ENCODE results near the gene ASTN2. TPM values are rescaled to one million over a fixed set of nuclear protein-coding genes. Genes with fewer than 3 reads are reported as not detected.

The ASTN2 gene
- polyA plus RNA-seq, 2 donors, result 0.26 to 0.35 TPM

DNA sequence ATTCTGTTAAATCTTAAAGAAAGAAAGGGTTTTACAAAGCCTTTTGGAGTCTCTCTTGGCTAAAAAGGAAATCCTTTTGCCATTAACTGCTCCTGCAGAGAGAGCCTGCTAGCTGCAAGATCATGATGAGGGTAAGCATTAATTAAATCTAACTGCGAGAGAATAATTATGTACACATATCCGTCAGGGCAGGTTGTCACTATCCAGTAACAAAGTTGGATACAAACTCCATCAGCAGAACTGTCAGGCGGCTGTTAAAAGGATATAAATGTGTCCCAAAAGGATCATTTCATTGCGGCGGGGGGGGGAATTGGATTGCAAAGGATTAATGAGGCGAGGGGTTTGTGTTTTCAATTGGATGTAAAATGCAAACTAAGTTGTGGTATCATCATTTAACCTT, 289.3 kb downstream of the ASTN2 start:
- Histone ChIP-seq H3K36me3 (ENCODE audit: control insufficient read depth in 2 of 2, insufficient read depth in 2 of 2, low read length in 1 of 2) (no peaks in the 10 kb centered on the region), H3K27me3 (ENCODE audit: control insufficient read depth in 1 of 2, insufficient read depth in 2 of 2, low read length in 2 of 2) (no peaks in the 10 kb centered on the region), H3K4me1 (ENCODE audit: control insufficient read depth in 2 of 2, insufficient read depth in 2 of 2, low read length in 1 of 2) (no peaks in the 10 kb centered on the region), H3K4me3 (ENCODE audit: low read depth in 1 of 2, low read length in 2 of 2) (no peak overlapping the region), H3K27ac (ENCODE audit: low read depth in 2 of 2, low read length in 1 of 2) (no peak overlapping the region), H3K9me3 (ENCODE audit: control insufficient read depth in 2 of 2, insufficient read depth in 1 of 2, low read depth in 1 of 2, low read length in 1 of 2) (no peaks in the 10 kb centered on the region)
- WGBS, 2 donors, result 50 to 52% methylated on average over 6 of the region's 6 CpGs

- H3K27me3 ChIP-seq (ENCODE audit: control insufficient read depth in 1 of 2, insufficient read depth in 2 of 2, low read length in 2 of 2), result no peaks in the 10 kb centered on the region
- no peaks in the 10 kb centered on the region for H3K9me3 ChIP-seq (ENCODE audit: control insufficient read depth in 2 of 2, insufficient read depth in 1 of 2, low read depth in 1 of 2, low read length in 1 of 2)
- 75 to 83% methylated on average over 7 of the region's 7 CpGs for WGBS, 2 donors
- no peaks in the 10 kb centered on the region for H3K36me3 ChIP-seq (ENCODE audit: control insufficient read depth in 2 of 2, insufficient read depth in 2 of 2, low read length in 1 of 2)
- H3K4me3 ChIP-seq (ENCODE audit: low read depth in 1 of 2, low read length in 2 of 2), result no peak overlapping the region
- H3K27ac ChIP-seq (ENCODE audit: low read depth in 2 of 2, low read length in 1 of 2), result no peak overlapping the region
- no peaks in the 10 kb centered on the region for H3K4me1 ChIP-seq (ENCODE audit: control insufficient read depth in 2 of 2, insufficient read depth in 2 of 2, low read length in 1 of 2)
Measured at GRCh38 chr9:117123729-117124128, 291.1 kb downstream of the ASTN2 start.

DNA sequence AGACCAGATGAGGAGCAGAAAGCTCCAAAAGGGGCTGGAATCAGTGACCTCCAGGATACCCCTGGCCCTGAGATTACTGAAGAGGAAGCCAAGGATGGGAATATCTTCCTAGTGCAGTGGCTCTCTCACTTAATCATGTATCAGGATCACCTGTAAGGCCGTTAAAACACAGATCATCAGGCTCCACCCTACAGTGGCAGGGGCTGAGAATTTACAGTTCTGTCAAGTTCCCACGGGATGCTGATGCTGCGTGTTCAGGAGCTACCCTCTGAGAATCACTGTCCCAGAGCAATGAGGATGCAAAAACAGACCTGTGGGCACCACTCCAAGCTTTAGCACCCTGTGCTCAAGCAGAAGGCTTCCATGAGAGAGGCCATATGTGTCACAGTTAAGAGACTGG, 291.9 kb downstream of the ASTN2 start:
- WGBS, 2 donors, result 70 to 75% methylated on average over 3 of the region's 3 CpGs
- H3K27ac ChIP-seq (ENCODE audit: low read depth in 2 of 2, low read length in 1 of 2), result no peak overlapping the region
- no peaks in the 10 kb centered on the region for H3K9me3 ChIP-seq (ENCODE audit: control insufficient read depth in 2 of 2, insufficient read depth in 1 of 2, low read depth in 1 of 2, low read length in 1 of 2)
- H3K27me3 ChIP-seq (ENCODE audit: control insufficient read depth in 1 of 2, insufficient read depth in 2 of 2, low read length in 2 of 2), result no peaks in the 10 kb centered on the region
- H3K4me3 ChIP-seq (ENCODE audit: low read depth in 1 of 2, low read length in 2 of 2), result no peak overlapping the region
- no peaks in the 10 kb centered on the region for H3K36me3 ChIP-seq (ENCODE audit: control insufficient read depth in 2 of 2, insufficient read depth in 2 of 2, low read length in 1 of 2)
- no peaks in the 10 kb centered on the region for H3K4me1 ChIP-seq (ENCODE audit: control insufficient read depth in 2 of 2, insufficient read depth in 2 of 2, low read length in 1 of 2)

DNA sequence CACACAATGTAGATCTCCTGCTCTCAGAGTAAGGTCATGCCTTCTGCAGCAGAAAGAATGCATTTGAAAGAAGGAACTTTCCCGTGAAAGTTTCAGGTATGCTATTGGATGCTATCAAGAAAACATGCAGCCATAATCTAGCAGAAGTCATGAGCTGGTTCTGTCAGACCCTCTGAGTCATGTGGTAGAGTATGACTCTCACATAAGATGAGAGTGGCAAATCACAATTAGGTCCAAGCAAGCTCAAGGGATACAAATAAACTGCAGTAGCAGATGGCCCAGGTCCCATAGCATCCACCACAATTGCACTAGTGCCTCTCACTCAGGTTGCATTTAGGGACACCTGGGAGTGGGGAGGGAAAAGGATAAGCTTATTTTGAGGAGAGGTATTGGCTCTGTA, 292.8 kb downstream of the ASTN2 start:
- no peaks in the 10 kb centered on the region for H3K36me3 ChIP-seq (ENCODE audit: control insufficient read depth in 2 of 2, insufficient read depth in 2 of 2, low read length in 1 of 2)
- H3K4me1 ChIP-seq (ENCODE audit: control insufficient read depth in 2 of 2, insufficient read depth in 2 of 2, low read length in 1 of 2), result no peaks in the 10 kb centered on the region
- no peak overlapping the region for H3K4me3 ChIP-seq (ENCODE audit: low read depth in 1 of 2, low read length in 2 of 2)
- H3K27me3 ChIP-seq (ENCODE audit: control insufficient read depth in 1 of 2, insufficient read depth in 2 of 2, low read length in 2 of 2), result no peaks in the 10 kb centered on the region
- no peaks in the 10 kb centered on the region for H3K9me3 ChIP-seq (ENCODE audit: control insufficient read depth in 2 of 2, insufficient read depth in 1 of 2, low read depth in 1 of 2, low read length in 1 of 2)
- H3K27ac ChIP-seq (ENCODE audit: low read depth in 2 of 2, low read length in 1 of 2), result no peak overlapping the region
- WGBS, 2 donors, result 90 to 97% methylated on average over 1 of the region's 1 CpG

DNA sequence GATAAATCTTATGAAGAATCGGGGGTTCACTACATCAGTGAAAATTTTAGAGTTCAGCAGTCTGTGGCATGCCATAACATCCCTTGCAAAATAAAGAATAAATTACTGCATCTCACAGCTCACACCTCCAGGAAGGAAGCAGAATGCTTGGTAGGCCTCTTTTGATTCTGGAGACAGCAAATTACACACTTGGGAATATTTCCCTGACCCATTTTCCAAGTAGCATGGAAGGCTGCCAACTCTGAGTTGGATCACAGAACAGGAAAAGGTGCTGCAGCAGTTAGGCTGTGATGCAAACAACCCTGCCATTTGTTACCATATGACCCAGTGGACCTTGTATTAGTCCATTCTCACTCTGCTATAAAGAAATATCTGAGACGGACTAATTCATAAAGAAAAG, 293.5 kb downstream of the ASTN2 start:
- H3K4me3 ChIP-seq (ENCODE audit: low read depth in 1 of 2, low read length in 2 of 2), result no peak overlapping the region
- H3K27me3 ChIP-seq (ENCODE audit: control insufficient read depth in 1 of 2, insufficient read depth in 2 of 2, low read length in 2 of 2), result no peaks in the 10 kb centered on the region
- no peaks in the 10 kb centered on the region for H3K36me3 ChIP-seq (ENCODE audit: control insufficient read depth in 2 of 2, insufficient read depth in 2 of 2, low read length in 1 of 2)
- H3K4me1 ChIP-seq (ENCODE audit: control insufficient read depth in 2 of 2, insufficient read depth in 2 of 2, low read length in 1 of 2), result no peaks in the 10 kb centered on the region
- H3K9me3 ChIP-seq (ENCODE audit: control insufficient read depth in 2 of 2, insufficient read depth in 1 of 2, low read depth in 1 of 2, low read length in 1 of 2), result no peaks in the 10 kb centered on the region
- no peak overlapping the region for H3K27ac ChIP-seq (ENCODE audit: low read depth in 2 of 2, low read length in 1 of 2)
- WGBS, 2 donors, result 79 to 80% methylated on average over 2 of the region's 2 CpGs

DNA sequence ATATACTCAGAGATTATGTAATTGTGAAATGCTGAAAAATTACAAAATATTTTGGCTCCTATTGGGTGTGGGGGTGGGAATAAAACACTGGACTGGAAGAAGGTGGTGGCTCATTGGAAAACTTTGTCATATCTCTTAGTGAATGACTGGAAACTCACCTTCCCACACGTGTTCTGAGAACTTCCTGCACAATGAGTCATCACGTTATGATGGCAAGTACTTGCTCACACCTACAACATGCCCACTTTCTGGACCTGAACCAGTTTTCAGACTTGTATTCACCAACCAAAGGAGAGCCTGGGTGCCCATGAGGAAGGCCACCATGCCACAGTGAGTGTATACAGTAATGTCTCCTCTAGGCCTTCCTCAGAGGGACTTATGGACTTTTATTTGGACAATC, 294.8 kb downstream of the ASTN2 start:
- Histone ChIP-seq H3K27ac (ENCODE audit: low read depth in 2 of 2, low read length in 1 of 2) (no peak overlapping the region), H3K9me3 (ENCODE audit: control insufficient read depth in 2 of 2, insufficient read depth in 1 of 2, low read depth in 1 of 2, low read length in 1 of 2) (no peaks in the 10 kb centered on the region), H3K4me3 (ENCODE audit: low read depth in 1 of 2, low read length in 2 of 2) (no peak overlapping the region), H3K36me3 (ENCODE audit: control insufficient read depth in 2 of 2, insufficient read depth in 2 of 2, low read length in 1 of 2) (no peaks in the 10 kb centered on the region), H3K27me3 (ENCODE audit: control insufficient read depth in 1 of 2, insufficient read depth in 2 of 2, low read length in 2 of 2) (no peaks in the 10 kb centered on the region), H3K4me1 (ENCODE audit: control insufficient read depth in 2 of 2, insufficient read depth in 2 of 2, low read length in 1 of 2) (no peaks in the 10 kb centered on the region)
- 40 to 42% methylated on average over 2 of the region's 2 CpGs for WGBS, 2 donors

GRCh38 chr9:117116084-117116483, 298.8 kb downstream of the ASTN2 start:
- H3K9me3 ChIP-seq (ENCODE audit: control insufficient read depth in 2 of 2, insufficient read depth in 1 of 2, low read depth in 1 of 2, low read length in 1 of 2), result no peaks in the 10 kb centered on the region
- no peaks in the 10 kb centered on the region for H3K4me1 ChIP-seq (ENCODE audit: control insufficient read depth in 2 of 2, insufficient read depth in 2 of 2, low read length in 1 of 2)
- no peak overlapping the region for H3K4me3 ChIP-seq (ENCODE audit: low read depth in 1 of 2, low read length in 2 of 2)
- H3K36me3 ChIP-seq (ENCODE audit: control insufficient read depth in 2 of 2, insufficient read depth in 2 of 2, low read length in 1 of 2), result no peaks in the 10 kb centered on the region
- H3K27me3 ChIP-seq (ENCODE audit: control insufficient read depth in 1 of 2, insufficient read depth in 2 of 2, low read length in 2 of 2), result no peaks in the 10 kb centered on the region
- H3K27ac ChIP-seq (ENCODE audit: low read depth in 2 of 2, low read length in 1 of 2), result no peak overlapping the region

GRCh38 chr9:117114768-117115167, 300.1 kb downstream of the ASTN2 start:
- 37 to 67% methylated on average over 2 of the region's 2 CpGs for whole genome bisulfite sequencing, 2 donors
- Histone ChIP-seq H3K36me3 (ENCODE audit: control insufficient read depth in 2 of 2, insufficient read depth in 2 of 2, low read length in 1 of 2) (no peaks in the 10 kb centered on the region), H3K4me1 (ENCODE audit: control insufficient read depth in 2 of 2, insufficient read depth in 2 of 2, low read length in 1 of 2) (no peaks in the 10 kb centered on the region)

DNA sequence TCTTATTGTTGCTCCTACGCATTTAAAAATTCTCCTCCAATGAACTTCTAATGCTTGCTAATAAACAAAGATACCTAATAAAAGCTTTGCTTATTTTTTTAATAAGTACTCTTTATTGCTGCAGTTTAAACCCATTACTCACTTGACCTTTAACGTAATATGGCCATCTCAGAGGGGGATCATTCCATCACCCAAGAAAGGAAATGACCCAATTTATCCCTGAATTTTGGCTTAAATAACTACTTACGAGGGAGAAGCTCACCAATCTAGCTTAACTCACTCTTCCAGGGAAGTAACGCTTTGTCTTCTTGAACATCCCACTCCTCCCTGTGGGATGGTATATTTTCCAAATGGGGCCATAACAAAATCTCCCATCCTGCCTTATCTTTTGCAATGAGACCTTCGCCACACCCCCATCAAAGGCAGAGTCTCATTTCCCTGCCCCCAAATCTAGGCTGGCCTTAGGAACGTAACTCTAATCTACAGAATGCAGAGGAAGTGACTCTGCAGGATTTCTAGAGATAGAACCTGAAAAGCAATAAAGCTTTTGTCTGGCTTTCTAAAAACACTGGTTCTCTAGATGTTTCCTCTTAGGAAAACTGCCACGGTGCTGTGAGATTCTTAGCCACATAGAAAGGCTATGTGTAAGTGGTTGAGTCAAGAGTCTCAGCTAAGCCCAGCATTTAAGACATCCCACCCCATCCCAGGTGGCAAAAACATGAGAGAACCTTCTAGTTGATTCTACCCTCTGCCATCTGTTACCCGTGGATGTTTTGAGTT, 310.0 kb downstream of the ASTN2 start:
- no peaks in the 10 kb centered on the region for H3K27me3 ChIP-seq (ENCODE audit: control insufficient read depth in 1 of 2, insufficient read depth in 2 of 2, low read length in 2 of 2)
- no peak overlapping the region for H3K4me3 ChIP-seq (ENCODE audit: low read depth in 1 of 2, low read length in 2 of 2)
- WGBS, 2 donors, result 67 to 74% methylated on average over 8 of the region's 8 CpGs
- no peaks in the 10 kb centered on the region for H3K9me3 ChIP-seq (ENCODE audit: control insufficient read depth in 2 of 2, insufficient read depth in 1 of 2, low read depth in 1 of 2, low read length in 1 of 2)
- no peaks in the 10 kb centered on the region for H3K4me1 ChIP-seq (ENCODE audit: control insufficient read depth in 2 of 2, insufficient read depth in 2 of 2, low read length in 1 of 2)
- H3K36me3 ChIP-seq (ENCODE audit: control insufficient read depth in 2 of 2, insufficient read depth in 2 of 2, low read length in 1 of 2), result no peaks in the 10 kb centered on the region
- H3K27ac ChIP-seq (ENCODE audit: low read depth in 2 of 2, low read length in 1 of 2), result no peak overlapping the region

More at GRCh38 chr9:117114768-117115167, 300.1 kb downstream of the ASTN2 start:
- H3K27ac ChIP-seq (ENCODE audit: low read depth in 2 of 2, low read length in 1 of 2), result no peak overlapping the region
- no peaks in the 10 kb centered on the region for H3K27me3 ChIP-seq (ENCODE audit: control insufficient read depth in 1 of 2, insufficient read depth in 2 of 2, low read length in 2 of 2)
- no peaks in the 10 kb centered on the region for H3K9me3 ChIP-seq (ENCODE audit: control insufficient read depth in 2 of 2, insufficient read depth in 1 of 2, low read depth in 1 of 2, low read length in 1 of 2)
- no peak overlapping the region for H3K4me3 ChIP-seq (ENCODE audit: low read depth in 1 of 2, low read length in 2 of 2)

DNA sequence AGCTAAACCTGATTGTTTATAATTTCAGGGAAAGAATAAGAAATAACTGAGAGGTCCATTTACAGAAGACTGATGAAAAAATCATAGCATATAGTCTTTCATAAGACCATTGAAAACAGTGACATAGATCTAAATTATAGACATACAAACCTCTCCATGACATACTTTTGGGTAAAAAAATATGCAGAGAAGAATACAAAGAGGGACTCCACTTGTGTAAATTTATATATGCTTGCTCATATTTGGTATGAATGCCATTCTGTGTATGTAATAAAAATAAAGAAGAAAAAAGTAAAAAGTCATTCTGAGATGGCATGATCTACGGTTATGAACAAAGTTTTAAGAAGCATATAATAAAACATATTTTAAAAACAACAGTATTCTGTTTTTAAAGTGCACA, 310.7 kb downstream of the ASTN2 start:
- 91 to 92% methylated on average over 1 of the region's 1 CpG for WGBS, 2 donors
- H3K9me3 ChIP-seq (ENCODE audit: control insufficient read depth in 2 of 2, insufficient read depth in 1 of 2, low read depth in 1 of 2, low read length in 1 of 2), result no peaks in the 10 kb centered on the region
- H3K27me3 ChIP-seq (ENCODE audit: control insufficient read depth in 1 of 2, insufficient read depth in 2 of 2, low read length in 2 of 2), result no peaks in the 10 kb centered on the region
- no peak overlapping the region for H3K27ac ChIP-seq (ENCODE audit: low read depth in 2 of 2, low read length in 1 of 2)
- no peaks in the 10 kb centered on the region for H3K36me3 ChIP-seq (ENCODE audit: control insufficient read depth in 2 of 2, insufficient read depth in 2 of 2, low read length in 1 of 2)
- no peak overlapping the region for H3K4me3 ChIP-seq (ENCODE audit: low read depth in 1 of 2, low read length in 2 of 2)
- no peaks in the 10 kb centered on the region for H3K4me1 ChIP-seq (ENCODE audit: control insufficient read depth in 2 of 2, insufficient read depth in 2 of 2, low read length in 1 of 2)

Measured in esophagus (tissue), 2 donors.